ENCODE data around the gene C14orf180.

GRCh38 chr14:104561124-104561557 is 18.4 kb upstream of the C14orf180 start:
- TF ChIP-seq CTCF (IDR thresholded peaks at IDR 0.05) (no peak), POLR2AphosphoS5 (IDR thresholded peaks at IDR 0.05; ENCODE audit: low read depth, low read length) (no peak)
